ENCODE data around the gene SMU1. TPM values are rescaled to one million over a fixed set of nuclear protein-coding genes. Genes with fewer than 3 reads are reported as not detected.

The SMU1 gene
- total RNA-seq, 1 experiment from 2014 or later: 23.2 TPM

DNA sequence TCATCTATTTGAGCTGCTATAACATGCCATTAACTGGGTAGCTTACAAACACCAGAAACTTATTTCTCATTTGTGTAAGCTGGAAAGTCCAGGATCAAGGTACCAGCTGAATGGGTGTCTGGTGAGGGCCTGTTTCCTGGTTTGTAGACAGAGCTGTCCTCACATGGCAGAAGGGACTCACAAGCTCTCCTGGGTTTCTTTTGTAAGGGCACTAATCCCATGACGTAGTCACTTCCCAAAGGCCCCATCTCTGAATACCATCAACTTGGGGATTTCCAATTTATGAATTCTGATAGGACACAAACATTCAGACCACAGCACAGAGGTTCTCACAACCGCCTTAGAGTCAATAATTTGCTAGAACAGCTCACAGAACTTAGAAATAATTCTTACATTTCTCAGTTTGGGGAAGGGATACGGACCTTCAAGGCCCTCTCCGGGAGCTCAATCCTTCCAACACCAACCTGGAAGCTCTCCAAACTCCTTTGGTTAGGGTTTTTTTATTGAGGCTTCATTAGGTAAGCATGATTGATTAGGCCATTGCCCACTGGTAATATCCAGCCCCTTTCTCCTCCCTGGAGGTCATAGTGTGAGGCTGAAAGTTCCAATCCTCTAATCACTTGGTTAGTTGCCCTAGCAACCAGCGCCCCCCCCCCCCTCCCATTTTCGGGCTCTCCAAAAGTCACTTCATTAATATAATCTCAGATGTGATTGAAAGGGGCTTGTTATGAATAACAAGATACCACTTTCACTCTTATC, 59.0 kb downstream of the SMU1 start:
- POLR2A ChIA-PET: no interaction called here
- H3K27me3 Mint-ChIP-seq (ENCODE audit: low read depth): no peaks in the 10 kb centered on the region
- H3K4me3 Mint-ChIP-seq: no peak overlapping the region
- ATAC-seq: no peak
- H3K4me1 Mint-ChIP-seq: peaks cover 34% of the 10 kb centered on the region
- no peak for DNase-seq (ENCODE audit: low spot score)
- H3K9me3 Mint-ChIP-seq: no peaks in the 10 kb centered on the region
- no peak overlapping the region for H3K27ac Mint-ChIP-seq
- peaks cover 4% of the 10 kb centered on the region for H3K36me3 Mint-ChIP-seq
- CTCF ChIA-PET: no interaction called here
- no peak for TF ChIP-seq ATF6 (CRISPR knock-in tag; IDR thresholded peaks at IDR 0.05)
- TF ChIP-seq, protein P1, sequence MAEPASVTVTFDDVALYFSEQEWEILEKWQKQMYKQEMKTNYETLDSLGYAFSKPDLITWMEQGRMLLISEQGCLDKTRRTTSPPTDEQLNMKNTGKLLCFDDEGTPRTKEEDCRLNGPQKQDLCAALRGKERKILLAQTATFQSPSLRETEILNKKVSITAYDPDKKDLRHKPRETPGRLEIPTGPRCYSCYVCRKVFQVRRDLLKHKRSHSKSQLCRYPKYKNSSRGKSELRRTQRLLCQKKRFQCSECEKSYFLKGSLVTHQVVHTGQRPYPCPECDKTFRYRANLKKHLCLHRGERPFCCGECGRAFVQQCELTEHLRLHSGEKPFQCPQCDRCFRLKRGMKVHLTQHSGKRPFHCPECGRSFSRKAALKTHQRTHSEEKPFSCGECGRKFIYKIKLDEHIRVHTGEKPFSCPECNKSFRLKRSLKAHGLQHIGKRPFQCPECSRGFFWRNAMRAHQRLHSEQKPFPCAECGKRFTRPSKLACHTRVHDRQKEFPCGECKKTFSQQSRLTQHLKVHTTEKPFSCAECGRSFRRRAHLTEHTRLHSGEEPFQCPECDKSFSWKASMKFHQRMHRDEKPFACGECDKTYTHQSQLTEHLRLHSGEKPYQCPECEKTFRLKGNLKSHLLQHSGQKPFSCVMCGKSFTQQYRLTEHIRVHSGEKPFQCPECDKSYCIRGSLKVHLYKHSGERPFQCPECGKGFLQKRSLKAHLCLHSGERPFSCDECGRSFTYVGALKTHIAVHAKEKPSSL (CRISPR knock-in tag; conservative IDR thresholded peaks at IDR 0.05): no peak
- TF ChIP-seq RELA (CRISPR knock-in tag; IDR thresholded peaks at IDR 0.05; ENCODE audit: borderline replicate concordance): no peak
- TF ChIP-seq, protein P2, sequence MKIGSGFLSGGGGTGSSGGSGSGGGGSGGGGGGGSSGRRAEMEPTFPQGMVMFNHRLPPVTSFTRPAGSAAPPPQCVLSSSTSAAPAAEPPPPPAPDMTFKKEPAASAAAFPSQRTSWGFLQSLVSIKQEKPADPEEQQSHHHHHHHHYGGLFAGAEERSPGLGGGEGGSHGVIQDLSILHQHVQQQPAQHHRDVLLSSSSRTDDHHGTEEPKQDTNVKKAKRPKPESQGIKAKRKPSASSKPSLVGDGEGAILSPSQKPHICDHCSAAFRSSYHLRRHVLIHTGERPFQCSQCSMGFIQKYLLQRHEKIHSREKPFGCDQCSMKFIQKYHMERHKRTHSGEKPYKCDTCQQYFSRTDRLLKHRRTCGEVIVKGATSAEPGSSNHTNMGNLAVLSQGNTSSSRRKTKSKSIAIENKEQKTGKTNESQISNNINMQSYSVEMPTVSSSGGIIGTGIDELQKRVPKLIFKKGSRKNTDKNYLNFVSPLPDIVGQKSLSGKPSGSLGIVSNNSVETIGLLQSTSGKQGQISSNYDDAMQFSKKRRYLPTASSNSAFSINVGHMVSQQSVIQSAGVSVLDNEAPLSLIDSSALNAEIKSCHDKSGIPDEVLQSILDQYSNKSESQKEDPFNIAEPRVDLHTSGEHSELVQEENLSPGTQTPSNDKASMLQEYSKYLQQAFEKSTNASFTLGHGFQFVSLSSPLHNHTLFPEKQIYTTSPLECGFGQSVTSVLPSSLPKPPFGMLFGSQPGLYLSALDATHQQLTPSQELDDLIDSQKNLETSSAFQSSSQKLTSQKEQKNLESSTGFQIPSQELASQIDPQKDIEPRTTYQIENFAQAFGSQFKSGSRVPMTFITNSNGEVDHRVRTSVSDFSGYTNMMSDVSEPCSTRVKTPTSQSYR (CRISPR knock-in tag; IDR thresholded peaks at IDR 0.05): no peak
- no peak for TF ChIP-seq PRDM15 (CRISPR knock-in tag; IDR thresholded peaks at IDR 0.05)
- no peak for TF ChIP-seq FOXP4 (CRISPR knock-in tag; IDR thresholded peaks at IDR 0.05)
- TF ChIP-seq, protein P3, sequence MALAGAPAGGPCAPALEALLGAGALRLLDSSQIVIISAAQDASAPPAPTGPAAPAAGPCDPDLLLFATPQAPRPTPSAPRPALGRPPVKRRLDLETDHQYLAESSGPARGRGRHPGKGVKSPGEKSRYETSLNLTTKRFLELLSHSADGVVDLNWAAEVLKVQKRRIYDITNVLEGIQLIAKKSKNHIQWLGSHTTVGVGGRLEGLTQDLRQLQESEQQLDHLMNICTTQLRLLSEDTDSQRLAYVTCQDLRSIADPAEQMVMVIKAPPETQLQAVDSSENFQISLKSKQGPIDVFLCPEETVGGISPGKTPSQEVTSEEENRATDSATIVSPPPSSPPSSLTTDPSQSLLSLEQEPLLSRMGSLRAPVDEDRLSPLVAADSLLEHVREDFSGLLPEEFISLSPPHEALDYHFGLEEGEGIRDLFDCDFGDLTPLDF (CRISPR knock-in tag; IDR thresholded peaks at IDR 0.05): no peak
- TF ChIP-seq E2F4 (CRISPR knock-in tag; IDR thresholded peaks at IDR 0.05; ENCODE audit: borderline replicate concordance, low read depth): no peak
- no peak for TF ChIP-seq ARID4B (CRISPR knock-in tag; IDR thresholded peaks at IDR 0.05; ENCODE audit: borderline replicate concordance)
- no peak for TF ChIP-seq ZNF232 (CRISPR knock-in tag; IDR thresholded peaks at IDR 0.05)
- TF ChIP-seq NFATC4 (CRISPR knock-in tag; IDR thresholded peaks at IDR 0.05): no peak
- TF ChIP-seq MXD4 (CRISPR knock-in tag; IDR thresholded peaks at IDR 0.05; ENCODE audit: borderline replicate concordance): no peak
- no peak for TF ChIP-seq RORB (CRISPR knock-in tag; IDR thresholded peaks at IDR 0.05)

Measured in WTC11 (cell line).